H1 (cell line): Measurements from ENCODE around the gene MEIOSIN. TPM values are rescaled to one million over a fixed set of nuclear protein-coding genes. Genes with fewer than 3 reads are reported as not detected.

Experiments
- CTCF ChIA-PET: fragments of 300-600 bp; sonication (Branson Sonifier 250); formaldehyde crosslinking; loops from one replicate; lab custom pipeline; 2021; ENCODE audit not compliant: partially characterized antibody; lab: Charles Lee
- POLR2A ChIA-PET: fragments of 300-600 bp; sonication (Branson Sonifier 250); formaldehyde crosslinking; loops from one replicate; lab custom pipeline; 2021; ENCODE audit warnings: inconsistent platforms; ENCODE audit not compliant: partially characterized antibody; lab: Charles Lee
- DNase-seq, 2 experiments: peaks; one replicate each; pipeline versions ENCODE4 v3.0.0 to v3.0.0-alpha.2; 2010 to 2022; ENCODE audit warnings: low spot score in 2 of 2, low read depth in 1 of 2, mixed read lengths in 1 of 2
- FAIRE-seq: peaks from 2 replicates; lab custom pipeline; 2011; peaks lifted over from hg19 to GRCh38; lab: Jason Lieb, UNC
- H2AFZ ChIP-seq: 2 replicates; pipeline ENCODE4 v1.8.1; 2012; ENCODE audit warnings: low read length, inconsistent platforms
- H2AK5ac ChIP-seq: 2 replicates; pipeline ENCODE4 v1.6.1; 2013; ENCODE audit warnings: low read depth, low read length
- H2BK120ac ChIP-seq: replicated peaks from 2 replicates; pipeline ENCODE3; 2013; ENCODE audit warnings: low read depth, low read length, inconsistent platforms
- H2BK12ac ChIP-seq: 2 replicates; pipeline ENCODE4 v1.6.1; 2013; ENCODE audit warnings: low read depth, low read length
- H2BK15ac ChIP-seq: 2 replicates; pipeline ENCODE4 v1.6.1; 2013; ENCODE audit warnings: low read length
- H2BK20ac ChIP-seq: 2 replicates; pipeline ENCODE4 v1.6.1; 2013; ENCODE audit warnings: low read length
- H2BK5ac ChIP-seq: 2 replicates; pipeline ENCODE4 v1.6.1; 2013; ENCODE audit warnings: low read depth, low read length
- H3K14ac ChIP-seq: 2 replicates; pipeline ENCODE4 v1.6.1; 2013; ENCODE audit warnings: inconsistent platforms; ENCODE audit not compliant: insufficient read length
- H3K18ac ChIP-seq: 2 replicates; pipeline ENCODE4 v1.6.1; 2013; ENCODE audit warnings: low read length; ENCODE audit errors: extremely low read depth
- H3K23ac ChIP-seq: 2 replicates; pipeline ENCODE4 v1.6.1; 2013; ENCODE audit warnings: inconsistent platforms; ENCODE audit not compliant: insufficient read length
- H3K23me2 ChIP-seq: 2 replicates; pipeline ENCODE4 v1.6.1; 2013; ENCODE audit warnings: low read depth, low read length
- H3K27ac ChIP-seq: 2 replicates; pipeline ENCODE4 v1.6.1; 2011; ENCODE audit warnings: low read depth, low read length, inconsistent platforms
- H3K27me3 ChIP-seq, 4 experiments: replicated peaks in 1 of 4; 1 replicate in 1 of 4; 2 replicates in 3 of 4; pipeline versions ENCODE4 v1.6.1 to v1.8.1; 2011 to 2013; ENCODE audit warnings: low read length in 3 of 4, mild to moderate bottlenecking in 3 of 4, inconsistent platforms in 2 of 4, mixed read lengths in 2 of 4, moderate library complexity in 1 of 4; ENCODE audit not compliant: control insufficient read depth in 3 of 4, insufficient read depth in 3 of 4; ENCODE audit errors: extremely low read depth in 1 of 4
- H3K36me3 ChIP-seq, 4 experiments: 2 replicates each; pipeline versions ENCODE4 v1.6.1 to v1.8.1; 2011 to 2013; ENCODE audit warnings: mild to moderate bottlenecking in 4 of 4, low read length in 3 of 4, moderate library complexity in 2 of 4, control low read depth in 1 of 4, inconsistent platforms in 1 of 4; ENCODE audit not compliant: insufficient read depth in 4 of 4, control insufficient read depth in 2 of 4
- H3K4ac ChIP-seq: replicated peaks from 2 replicates; pipeline ENCODE3; 2013; ENCODE audit warnings: low read length, low read depth, mixed read lengths, inconsistent platforms; ENCODE audit not compliant: insufficient read length
- H3K4me1 ChIP-seq, 4 experiments: replicated peaks in 1 of 4; 1 replicate in 1 of 4; 2 replicates in 3 of 4; pipeline versions ENCODE4 v1.6.1 to v1.8.1; 2011 to 2013; ENCODE audit warnings: low read length in 3 of 4, inconsistent platforms in 2 of 4, mixed read lengths in 1 of 4; ENCODE audit not compliant: insufficient read depth in 4 of 4, control insufficient read depth in 3 of 4
- H3K4me2 ChIP-seq, 2 experiments: 2 replicates each; pipeline versions ENCODE4 v1.6.1 to v1.8.1; 2011 to 2013; ENCODE audit warnings: low read depth in 2 of 2, low read length in 2 of 2, control low read depth in 1 of 2, inconsistent platforms in 1 of 2, mild to moderate bottlenecking in 1 of 2; ENCODE audit not compliant: insufficient read depth in 1 of 2
- H3K4me3 ChIP-seq, 4 experiments: fragments of 200-600, 300-600 bp in 1 of 4; sonication (generic), shearing (Covaris generic), sonication (Bioruptor Twin) in 1 of 4; 2 replicates each; pipeline versions ENCODE4 v1.5.1 to v1.8.1; 2011 to 2016; ENCODE audit warnings: low read length in 4 of 4, low read depth in 3 of 4, control low read depth in 2 of 4, inconsistent platforms in 2 of 4, mild to moderate bottlenecking in 2 of 4, mixed read lengths in 1 of 4, moderate library complexity in 1 of 4; ENCODE audit not compliant: insufficient read depth in 2 of 4; ENCODE audit errors: extremely low read depth in 1 of 4
- H3K56ac ChIP-seq: replicated peaks from 2 replicates; pipeline ENCODE3; 2013; ENCODE audit warnings: low read depth, mild to moderate bottlenecking, mixed read lengths, low read length, inconsistent platforms; ENCODE audit not compliant: insufficient read length
- H3K79me1 ChIP-seq: 2 replicates; pipeline ENCODE4 v1.6.1; 2013; ENCODE audit warnings: low read depth, low read length, control low read depth
- H3K79me2 ChIP-seq, 2 experiments: 2 replicates each; pipeline versions ENCODE4 v1.6.1 to v1.8.1; 2012 to 2013; ENCODE audit warnings: low read length in 2 of 2, mild to moderate bottlenecking in 2 of 2, inconsistent platforms in 1 of 2; ENCODE audit not compliant: insufficient read depth in 2 of 2, control insufficient read depth in 1 of 2
- H3K9ac ChIP-seq, 4 experiments: replicated peaks in 1 of 4; 1 replicate in 1 of 4; 2 replicates in 3 of 4; pipeline versions ENCODE4 v1.6.1 to v1.8.1; 2011 to 2013; ENCODE audit warnings: low read depth in 3 of 4, low read length in 3 of 4, control low read depth in 2 of 4, mild to moderate bottlenecking in 2 of 4, moderate library complexity in 2 of 4, inconsistent platforms in 1 of 4; ENCODE audit errors: extremely low read depth in 1 of 4
- H3K9me3 ChIP-seq, 2 experiments: 2 replicates each; pipeline versions ENCODE4 v1.6.1 to v1.8.1; 2012 to 2013; ENCODE audit warnings: mild to moderate bottlenecking in 2 of 2, moderate library complexity in 2 of 2, control low read depth in 1 of 2, inconsistent platforms in 1 of 2, low read depth in 1 of 2, low read length in 1 of 2, mixed read lengths in 1 of 2; ENCODE audit not compliant: insufficient read depth in 2 of 2
- H4K20me1 ChIP-seq, 2 experiments: replicated peaks in 1 of 2; 2 replicates each; pipeline versions ENCODE3 to v1.8.1; 2011 to 2013; ENCODE audit warnings: inconsistent platforms in 2 of 2, low read length in 2 of 2, mild to moderate bottlenecking in 1 of 2; ENCODE audit not compliant: insufficient read depth in 2 of 2, control insufficient read depth in 1 of 2
- H4K5ac ChIP-seq: 2 replicates; pipeline ENCODE4 v1.6.1; 2013; ENCODE audit warnings: low read length, low read depth, mixed read lengths, inconsistent platforms; ENCODE audit not compliant: insufficient read length
- H4K8ac ChIP-seq: 2 replicates; pipeline ENCODE4 v1.8.0; 2013; ENCODE audit warnings: mild to moderate bottlenecking, moderate library complexity, low read length, inconsistent platforms; ENCODE audit not compliant: insufficient read depth; ENCODE audit errors: extremely low read depth
- H4K91ac ChIP-seq: replicated peaks from 2 replicates; pipeline ENCODE3; 2013; ENCODE audit warnings: low read length, mixed read lengths, inconsistent platforms; ENCODE audit not compliant: insufficient read length
- KDM5A ChIP-seq: fragments of 200-600 bp; IDR thresholded peaks from 2 replicates; pipeline ENCODE4 v1.7.1; 2012; ENCODE audit warnings: mild to moderate bottlenecking, low read length, inconsistent platforms, mixed read lengths
- WGBS, 2 experiments: shearing (Covaris generic) in 1 of 2; methylation state at CpG; one replicate each; pipeline versions ENCODE4 v1.1.6 to v1.1.7; 2013 to 2015; ENCODE audit warnings: low lambda C conversion rate in 2 of 2, mixed read lengths in 2 of 2, inconsistent platforms in 1 of 2, low coverage in 1 of 2, missing lambda C conversion rate in 1 of 2; ENCODE audit not compliant: insufficient replicate concordance in 2 of 2, insufficient coverage in 1 of 2, insufficient read length in 1 of 2; ENCODE audit errors: extremely low coverage in 1 of 2, missing lambda C conversion rate in 1 of 2; 5-methylcytosine and 5-hydroxymethylcytosine counted together
- polyA plus RNA-seq, 7 experiments: library from polyadenylated mRNA; depleted of rRNA in 3 of 7; stranded (reverse) in 5 of 7; unstranded in 2 of 7; fragments of >200 nt in 5 of 7; fragments of 200-250 nt in 2 of 7; gene quantifications; 1 replicate in 5 of 7; 2 replicates in 1 of 7; 4 replicates in 1 of 7; pipeline versions ENCODE4 v1.2.1 to v1.2.3, GENCODE V29; 2011 to 2013; ENCODE audit warnings: missing spikeins in 2 of 7, mixed read lengths in 2 of 7
- total RNA-seq: library from RNA; stranded (reverse); fragmentation: NEBNext Ultra II Directional; extraction: Animal tissue kit (Norgen Biotek cat#: 25700); gene quantifications from 2 replicates; pipeline ENCODE4 v1.2.1, GENCODE V29; 2021
- TF ChIP-seq, protein P1 (sequence below), 3 experiments: IDR thresholded peaks; 1 replicate in 2 of 3; 2 replicates in 1 of 3; pipeline versions ENCODE4 v1.5.1 to v1.6.1; 2011; ENCODE audit warnings: low read length in 3 of 3, mild to moderate bottlenecking in 3 of 3, inconsistent platforms in 2 of 3, low read depth in 1 of 3, moderate library complexity in 1 of 3; ENCODE audit not compliant: insufficient read depth in 1 of 3; ENCODE audit errors: control extremely low read depth in 1 of 3

MEIOSIN gene
- total and polyA plus RNA-seq, 2 of the 8 experiments (the other 6 are each of a cell fraction or from before 2014, with no cell fraction given): 0.11 TPM; not detected in 1

DNA sequence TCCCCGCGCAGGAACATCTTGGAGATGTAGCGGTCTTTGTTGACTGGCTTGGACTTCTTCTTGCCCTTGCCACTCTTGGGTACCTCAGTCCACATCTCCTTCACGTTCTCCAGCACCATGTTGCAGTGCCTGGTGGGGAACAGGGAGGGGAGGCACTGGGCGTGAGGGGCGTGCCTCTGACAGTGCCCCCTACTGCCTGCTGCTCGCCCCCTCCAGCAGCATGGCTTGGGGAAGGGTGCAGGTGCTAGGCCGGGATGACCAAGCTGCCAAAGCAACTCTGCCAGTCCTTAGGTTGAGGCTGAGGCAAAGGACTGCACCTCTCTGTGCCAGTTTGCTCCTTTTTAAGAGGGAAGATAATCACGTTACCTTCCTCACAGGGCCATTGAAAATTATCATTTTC is 45.6 kb upstream of the MEIOSIN start:
- H3K27ac ChIP-seq: no peak overlapping the region
- no peak overlapping the region for H2BK120ac ChIP-seq
- TF ChIP-seq KDM5A: no peak
- TF ChIP-seq, protein P1, sequence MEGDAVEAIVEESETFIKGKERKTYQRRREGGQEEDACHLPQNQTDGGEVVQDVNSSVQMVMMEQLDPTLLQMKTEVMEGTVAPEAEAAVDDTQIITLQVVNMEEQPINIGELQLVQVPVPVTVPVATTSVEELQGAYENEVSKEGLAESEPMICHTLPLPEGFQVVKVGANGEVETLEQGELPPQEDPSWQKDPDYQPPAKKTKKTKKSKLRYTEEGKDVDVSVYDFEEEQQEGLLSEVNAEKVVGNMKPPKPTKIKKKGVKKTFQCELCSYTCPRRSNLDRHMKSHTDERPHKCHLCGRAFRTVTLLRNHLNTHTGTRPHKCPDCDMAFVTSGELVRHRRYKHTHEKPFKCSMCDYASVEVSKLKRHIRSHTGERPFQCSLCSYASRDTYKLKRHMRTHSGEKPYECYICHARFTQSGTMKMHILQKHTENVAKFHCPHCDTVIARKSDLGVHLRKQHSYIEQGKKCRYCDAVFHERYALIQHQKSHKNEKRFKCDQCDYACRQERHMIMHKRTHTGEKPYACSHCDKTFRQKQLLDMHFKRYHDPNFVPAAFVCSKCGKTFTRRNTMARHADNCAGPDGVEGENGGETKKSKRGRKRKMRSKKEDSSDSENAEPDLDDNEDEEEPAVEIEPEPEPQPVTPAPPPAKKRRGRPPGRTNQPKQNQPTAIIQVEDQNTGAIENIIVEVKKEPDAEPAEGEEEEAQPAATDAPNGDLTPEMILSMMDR (IDR thresholded peaks at IDR 0.05; ENCODE audit: control extremely low read depth in 1 of 3, insufficient read depth in 1 of 3, low read depth in 1 of 3, low read length in 3 of 3): peak in 2 of 3 experiments; percentile 9 to 23; a peak in 2 of 4 replicates
- 95% methylated on average over 8 of the region's 9 CpGs; no CpG with 5 or more reads in 1 of the 2 experiments for WGBS, 2 experiments
- H3K79me2 ChIP-seq: peaks cover 0 to 16% of the 10 kb centered on the region in 2 experiments; a peak in 3 of 4 replicates
- no peak overlapping the region for H4K8ac ChIP-seq
- peaks cover 5 to 7% of the 10 kb centered on the region in 2 experiments for H4K20me1 ChIP-seq
- H3K18ac ChIP-seq: no peak overlapping the region
- H3K23ac ChIP-seq: no peak overlapping the region
- no peak for DNase-seq
- H2BK20ac ChIP-seq: no peak overlapping the region
- POLR2A ChIA-PET: interaction anchor here (0.8 to 2.3 kb wide), 2 partner anchors 10 to 97 kb away, joined by 3 to 12 read pairs; no protein-coding TSS in a partner anchor
- H4K5ac ChIP-seq: no peak overlapping the region
- no peak overlapping the region for H3K4me3 ChIP-seq
- H3K4me1 ChIP-seq: no peaks in the 10 kb centered on the region
- H3K56ac ChIP-seq: no peak overlapping the region
- H2AFZ ChIP-seq: no peak overlapping the region
- H3K36me3 ChIP-seq: peaks cover 11 to 48% (median 30%) of the 10 kb centered on the region in 4 experiments
- no peak overlapping the region for H2AK5ac ChIP-seq
- no peaks in the 10 kb centered on the region for H3K9me3 ChIP-seq
- no peak overlapping the region for H4K91ac ChIP-seq
- FAIRE-seq: no peak
- H3K23me2 ChIP-seq: no peaks in the 10 kb centered on the region
- no peak overlapping the region for H2BK15ac ChIP-seq
- H3K9ac ChIP-seq: no peak overlapping the region; a peak in 1 of 7 replicates
- no peak overlapping the region for H3K4ac ChIP-seq
- H2BK5ac ChIP-seq: no peak overlapping the region
- peaks cover 3% of the 10 kb centered on the region; the same call in 1 of the 2 replicates for H3K79me1 ChIP-seq
- no peak overlapping the region for H3K4me2 ChIP-seq
- CTCF ChIA-PET: interaction anchor here (0.6 to 9.0 kb wide), 2 partner anchors 7 to 9 kb away, joined by 3 to 98 read pairs; no protein-coding TSS in a partner anchor
- no peaks in the 10 kb centered on the region for H3K27me3 ChIP-seq
- H3K14ac ChIP-seq: no peak overlapping the region
- no peak overlapping the region for H2BK12ac ChIP-seq
